ENCODE results near the gene LCN2.

The LCN2 gene

DNA sequence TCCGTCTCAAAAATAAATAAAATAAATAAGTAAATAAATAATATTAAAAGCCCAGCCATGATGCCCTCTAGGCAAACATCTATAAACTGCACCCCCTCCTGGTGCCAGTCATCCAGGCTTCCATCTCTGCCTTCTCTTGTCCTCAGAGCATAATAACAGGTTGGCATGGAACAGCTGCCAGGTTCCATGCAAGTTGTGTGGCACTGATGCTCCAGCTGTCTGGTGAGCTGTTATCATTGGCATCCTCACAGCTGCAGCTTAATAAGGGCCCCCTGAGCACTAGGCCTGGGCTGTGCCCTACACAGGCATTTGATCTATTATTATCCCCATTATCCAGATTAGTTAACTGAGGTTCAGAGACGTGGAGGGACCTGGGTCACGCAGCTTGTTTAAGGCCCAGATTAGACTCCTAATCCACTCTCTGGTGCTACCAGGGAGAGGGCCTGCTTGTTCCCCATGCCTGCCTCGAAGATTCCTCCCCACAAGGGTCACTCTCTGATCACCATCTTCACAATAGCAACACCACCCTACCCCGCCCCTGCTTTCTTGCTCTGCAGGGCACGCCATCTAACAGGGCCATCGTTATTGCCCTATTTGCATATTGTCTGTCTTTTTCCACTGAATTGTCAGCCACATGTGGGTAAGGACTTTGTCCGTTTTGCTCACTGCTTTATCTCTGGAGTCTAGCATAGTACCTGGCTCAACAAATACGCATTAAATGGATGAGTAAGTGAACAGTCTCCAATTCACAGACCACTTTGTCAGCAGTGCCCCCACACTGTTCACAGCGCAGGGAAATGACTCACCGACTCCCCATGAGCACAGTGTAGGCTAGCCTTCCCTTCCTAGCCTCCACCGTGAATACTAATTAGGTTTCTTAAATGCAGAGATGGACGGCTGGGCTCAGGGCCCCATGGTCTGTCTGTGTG is 52.5 kb downstream of the LCN2 start:
- peak overlapping the region; percentile 8 for H3K27ac ChIP-seq
- DNase-seq: peak; percentile 72
- H3K27me3 ChIP-seq (replicated peaks): no peaks in the 10 kb centered on the region
- in situ Hi-C loops (cut with HindIII; ENCODE audit: low pct_ligation_motif_present, low sequenced_read_pairs): no loop called here
- TF ChIP-seq, protein P1, sequence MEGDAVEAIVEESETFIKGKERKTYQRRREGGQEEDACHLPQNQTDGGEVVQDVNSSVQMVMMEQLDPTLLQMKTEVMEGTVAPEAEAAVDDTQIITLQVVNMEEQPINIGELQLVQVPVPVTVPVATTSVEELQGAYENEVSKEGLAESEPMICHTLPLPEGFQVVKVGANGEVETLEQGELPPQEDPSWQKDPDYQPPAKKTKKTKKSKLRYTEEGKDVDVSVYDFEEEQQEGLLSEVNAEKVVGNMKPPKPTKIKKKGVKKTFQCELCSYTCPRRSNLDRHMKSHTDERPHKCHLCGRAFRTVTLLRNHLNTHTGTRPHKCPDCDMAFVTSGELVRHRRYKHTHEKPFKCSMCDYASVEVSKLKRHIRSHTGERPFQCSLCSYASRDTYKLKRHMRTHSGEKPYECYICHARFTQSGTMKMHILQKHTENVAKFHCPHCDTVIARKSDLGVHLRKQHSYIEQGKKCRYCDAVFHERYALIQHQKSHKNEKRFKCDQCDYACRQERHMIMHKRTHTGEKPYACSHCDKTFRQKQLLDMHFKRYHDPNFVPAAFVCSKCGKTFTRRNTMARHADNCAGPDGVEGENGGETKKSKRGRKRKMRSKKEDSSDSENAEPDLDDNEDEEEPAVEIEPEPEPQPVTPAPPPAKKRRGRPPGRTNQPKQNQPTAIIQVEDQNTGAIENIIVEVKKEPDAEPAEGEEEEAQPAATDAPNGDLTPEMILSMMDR (IDR thresholded peaks at IDR 0.05; ENCODE audit: low read depth, low read length, missing control alignments): no peak
- H3K36me3 ChIP-seq (replicated peaks): no peaks in the 10 kb centered on the region
- H3K4me3 ChIP-seq (ENCODE audit: low read depth, low read length): no peak overlapping the region

DNA sequence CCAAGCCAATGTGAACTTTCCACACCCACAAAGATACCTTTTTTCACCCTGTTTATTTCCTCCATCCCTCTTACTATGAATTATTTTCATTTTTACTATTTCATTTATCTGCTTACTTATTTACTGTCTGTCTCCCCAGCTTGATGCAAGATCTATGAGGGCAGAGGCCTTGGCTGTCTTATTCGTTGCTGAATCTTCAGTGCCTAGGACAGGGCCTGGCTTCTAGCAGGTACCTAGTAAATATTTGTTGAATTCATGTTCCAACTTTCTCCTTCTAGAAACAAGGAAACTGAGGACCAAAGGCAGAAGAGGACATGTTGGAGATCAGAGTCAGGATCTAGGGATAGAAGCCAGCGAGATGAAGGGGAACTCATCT is 53.4 kb downstream of the LCN2 start:
- H3K36me3 ChIP-seq (replicated peaks): no peaks in the 10 kb centered on the region
- TF ChIP-seq, protein P1 (IDR thresholded peaks at IDR 0.05; ENCODE audit: low read depth, low read length, missing control alignments): no peak
- DNase-seq: no peak
- no peak overlapping the region for H3K4me3 ChIP-seq (ENCODE audit: low read depth, low read length)
- no peak overlapping the region for H3K27ac ChIP-seq
- no peaks in the 10 kb centered on the region for H3K27me3 ChIP-seq (replicated peaks)
- in situ Hi-C loops (cut with HindIII; ENCODE audit: low pct_ligation_motif_present, low sequenced_read_pairs): no loop called here

All from brain microvascular endothelial cell (primary cell).